Measurements from ENCODE around the gene LRPAP1. TPM values are rescaled to one million over a fixed set of nuclear protein-coding genes. Genes with fewer than 3 reads are reported as not detected.
"Not testable (repeated sequence)": the region's sequence is repeated elsewhere in the genome, so short reads cannot be mapped to it uniquely, and the experiment has no call there.

LRPAP1 gene, protein sequence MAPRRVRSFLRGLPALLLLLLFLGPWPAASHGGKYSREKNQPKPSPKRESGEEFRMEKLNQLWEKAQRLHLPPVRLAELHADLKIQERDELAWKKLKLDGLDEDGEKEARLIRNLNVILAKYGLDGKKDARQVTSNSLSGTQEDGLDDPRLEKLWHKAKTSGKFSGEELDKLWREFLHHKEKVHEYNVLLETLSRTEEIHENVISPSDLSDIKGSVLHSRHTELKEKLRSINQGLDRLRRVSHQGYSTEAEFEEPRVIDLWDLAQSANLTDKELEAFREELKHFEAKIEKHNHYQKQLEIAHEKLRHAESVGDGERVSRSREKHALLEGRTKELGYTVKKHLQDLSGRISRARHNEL
- polyA plus RNA-seq (ENCODE audit: insufficient read depth in 1 of 5, insufficient read length in 5 of 5, low replicate concordance in 1 of 5) = 100 to 1,000 TPM in 4 of 5 donors, 10 to 100 TPM in 1; 87.6 to 128 (median 101) TPM
- long read RNA-seq, donor 1, full-length matches to known transcripts = 76 of 95 reads
- long read RNA-seq, donor 1, partial matches to known transcripts = 19 of 95 reads
- long read RNA-seq, donor 1, other reads (novel, unspliced or antisense) = 0 of 95 reads
- long read RNA-seq, donor 2, full-length matches to known transcripts = 37 of 37 reads
- long read RNA-seq, donor 2, partial matches to known transcripts = 0 of 37 reads
- long read RNA-seq, donor 2, other reads (novel, unspliced or antisense) = 0 of 37 reads
- long read RNA-seq, donor 3, full-length matches to known transcripts = 44 of 44 reads
- long read RNA-seq, donor 3, partial matches to known transcripts = 0 of 44 reads
- long read RNA-seq, donor 3, other reads (novel, unspliced or antisense) = 0 of 44 reads
- long read RNA-seq, donor 4, full-length matches to known transcripts = 30 of 30 reads
- long read RNA-seq, donor 4, partial matches to known transcripts = 0 of 30 reads
- long read RNA-seq, donor 4, other reads (novel, unspliced or antisense) = 0 of 30 reads
- long read RNA-seq, donor 5, full-length matches to known transcripts = 49 of 59 reads
- long read RNA-seq, donor 5, partial matches to known transcripts = 10 of 59 reads
- long read RNA-seq, donor 5, other reads (novel, unspliced or antisense) = 0 of 59 reads
- long read RNA-seq, donor 6, full-length matches to known transcripts = 59 of 59 reads
- long read RNA-seq, donor 6, partial matches to known transcripts = 0 of 59 reads
- long read RNA-seq, donor 6, other reads (novel, unspliced or antisense) = 0 of 59 reads
- long read RNA-seq, donor 7, full-length matches to known transcripts = 27 of 27 reads
- long read RNA-seq, donor 7, partial matches to known transcripts = 0 of 27 reads
- long read RNA-seq, donor 7, other reads (novel, unspliced or antisense) = 0 of 27 reads
- long read RNA-seq, donor 8, full-length matches to known transcripts = 23 of 23 reads
- long read RNA-seq, donor 8, partial matches to known transcripts = 0 of 23 reads
- long read RNA-seq, donor 8, other reads (novel, unspliced or antisense) = 0 of 23 reads

DNA sequence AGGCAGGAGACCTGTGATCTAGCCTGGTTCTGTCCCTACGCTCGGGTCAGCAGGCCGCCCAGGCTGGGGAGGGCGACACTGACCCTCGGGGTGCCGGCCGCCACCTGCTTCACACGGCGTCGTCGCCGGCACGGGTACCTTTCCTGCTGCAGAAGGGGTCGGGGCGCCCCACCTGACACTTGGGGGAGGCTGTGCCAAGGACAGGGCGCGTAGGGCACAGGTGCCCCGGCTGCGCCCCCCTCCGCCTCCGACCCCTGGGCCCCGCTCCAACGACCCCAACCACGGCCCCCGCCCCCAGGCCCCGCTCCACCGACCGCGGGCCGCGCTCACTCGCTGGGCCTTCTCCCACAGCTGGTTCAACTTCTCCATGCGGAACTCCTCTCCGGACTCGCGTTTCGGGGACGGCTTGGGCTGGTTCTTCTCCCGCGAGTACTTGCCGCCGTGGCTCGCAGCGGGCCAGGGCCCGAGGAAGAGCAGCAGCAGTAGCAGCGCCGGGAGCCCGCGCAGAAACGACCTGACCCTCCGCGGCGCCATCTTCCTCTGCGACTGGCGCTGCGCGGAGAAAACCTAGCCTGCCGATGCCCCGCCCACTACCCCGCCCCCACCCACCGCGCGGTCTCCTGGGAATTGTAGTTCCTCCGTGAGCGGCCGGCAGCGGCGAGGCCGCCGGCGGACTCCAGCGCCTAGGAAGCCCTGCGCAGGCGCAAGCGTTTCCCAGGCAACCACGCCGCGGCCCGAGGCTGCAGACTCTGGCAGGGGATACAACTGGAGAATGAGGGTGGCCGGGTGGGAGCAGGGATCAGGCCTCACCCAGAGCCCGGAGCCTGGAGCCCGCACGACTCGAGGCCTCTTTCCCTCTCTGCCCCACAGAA is at the start of gene LRPAP1:
TSS of gene LRPAP1 (minus strand) at position 544 of the 872 bp plus-strand sequence. CDS start at position 534, 10 bp downstream.
- DNase-seq = peak; percentile 92 to 93

DNA sequence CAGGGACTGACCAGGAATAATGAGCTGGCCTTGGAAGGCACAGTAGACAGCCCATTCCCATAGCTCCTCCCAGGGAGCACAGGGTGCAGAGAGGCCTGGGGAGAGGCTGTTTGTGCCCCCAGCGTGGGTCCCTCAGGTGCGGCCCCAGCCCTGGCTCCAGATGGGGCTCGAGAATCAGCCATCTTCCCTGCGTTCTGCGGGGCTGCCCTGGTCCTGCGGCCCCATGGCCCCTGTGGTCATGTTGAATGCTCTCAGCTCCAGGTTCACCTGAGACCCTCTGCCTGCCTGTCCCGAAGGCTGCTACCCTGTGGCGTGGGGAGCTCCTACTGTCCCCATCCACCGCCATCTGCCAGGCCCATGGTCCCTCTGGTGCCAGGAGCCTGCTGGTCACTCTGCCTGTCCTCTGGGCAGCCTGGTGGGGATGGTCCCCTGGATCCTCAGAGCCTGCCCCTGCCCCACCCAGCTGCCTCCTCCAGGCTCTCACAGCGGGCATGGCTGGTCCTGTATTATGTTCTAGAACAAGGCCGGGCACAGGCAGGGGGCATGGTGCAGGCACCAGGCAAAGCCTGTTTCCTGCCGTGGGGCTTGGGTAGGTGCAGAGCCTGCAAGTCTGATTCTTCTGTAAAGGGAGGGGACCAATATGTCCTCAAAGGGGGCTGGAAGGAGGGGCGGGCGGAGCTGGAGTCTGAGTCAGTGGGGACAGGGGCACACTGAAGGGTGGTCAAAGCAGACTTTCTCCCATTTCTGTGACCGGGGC is 49.3 kb upstream of the LRPAP1 start:
- DNase-seq = not testable (repeated sequence)

DNA sequence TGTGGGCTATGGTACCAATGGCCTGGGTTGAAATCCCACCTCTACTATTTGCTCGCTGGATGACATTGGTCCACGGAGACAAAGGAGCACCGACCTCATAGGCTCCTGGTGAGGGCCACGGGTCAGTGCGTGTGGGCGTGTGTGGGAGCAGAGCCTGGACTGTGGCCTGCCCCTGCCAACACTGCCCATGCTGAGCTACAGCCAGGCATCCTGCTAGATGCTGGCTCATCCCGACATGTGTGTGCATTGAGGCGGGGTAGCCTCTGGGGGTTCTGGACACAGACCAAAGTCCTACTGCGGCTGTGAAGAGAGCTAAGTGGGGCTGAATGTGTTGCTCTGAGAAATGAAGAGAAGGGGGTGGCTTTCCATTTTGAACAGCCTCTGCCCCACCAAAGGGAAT is 48.6 kb upstream of the LRPAP1 start:
- DNase-seq = not testable (repeated sequence)

DNA sequence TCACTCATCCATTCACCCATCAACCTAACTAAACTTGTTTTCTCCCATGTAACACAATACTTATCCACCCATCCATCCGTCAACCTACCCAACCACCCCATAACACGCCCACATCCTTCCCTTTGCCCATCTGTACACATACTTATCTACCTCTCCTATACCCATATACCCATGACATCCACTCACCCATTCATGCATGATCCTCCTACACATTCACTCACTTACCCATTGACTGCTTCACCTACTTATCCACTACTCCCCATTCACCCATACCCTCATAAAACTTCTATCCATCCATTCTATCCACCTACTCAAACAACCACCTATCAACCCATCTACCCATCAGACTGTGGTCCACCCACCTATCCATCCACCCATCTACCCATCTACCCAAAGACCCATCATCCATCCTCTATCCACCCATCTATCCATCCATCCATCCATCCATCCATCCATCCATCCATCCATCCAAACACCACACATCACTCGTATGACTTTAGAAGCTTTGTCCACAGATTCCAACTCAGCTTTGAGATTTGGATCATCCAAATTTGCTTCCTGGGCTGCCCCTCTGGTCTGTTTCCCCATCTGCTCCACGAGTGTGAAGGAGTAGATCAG is 46.4 kb upstream of the LRPAP1 start:
- not testable (repeated sequence) for DNase-seq

DNA sequence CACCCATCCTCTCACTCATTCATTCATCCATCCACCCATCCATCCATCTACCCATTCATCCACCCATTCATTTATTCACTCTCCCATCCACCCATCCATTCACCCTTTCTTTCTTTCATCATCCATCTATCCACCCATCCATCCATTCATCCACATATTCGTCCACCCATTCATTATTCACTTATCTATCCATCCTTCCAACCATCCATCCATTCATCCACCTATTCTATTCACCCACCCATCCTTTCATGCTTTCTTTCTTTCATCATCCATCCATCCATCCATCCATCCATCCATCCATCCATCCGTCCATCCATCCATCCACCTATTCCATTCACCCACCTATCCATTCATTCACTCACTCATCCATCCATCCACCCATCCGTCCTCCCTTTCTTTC is 45.8 kb upstream of the LRPAP1 start:
- DNase-seq = not testable (repeated sequence)

DNA sequence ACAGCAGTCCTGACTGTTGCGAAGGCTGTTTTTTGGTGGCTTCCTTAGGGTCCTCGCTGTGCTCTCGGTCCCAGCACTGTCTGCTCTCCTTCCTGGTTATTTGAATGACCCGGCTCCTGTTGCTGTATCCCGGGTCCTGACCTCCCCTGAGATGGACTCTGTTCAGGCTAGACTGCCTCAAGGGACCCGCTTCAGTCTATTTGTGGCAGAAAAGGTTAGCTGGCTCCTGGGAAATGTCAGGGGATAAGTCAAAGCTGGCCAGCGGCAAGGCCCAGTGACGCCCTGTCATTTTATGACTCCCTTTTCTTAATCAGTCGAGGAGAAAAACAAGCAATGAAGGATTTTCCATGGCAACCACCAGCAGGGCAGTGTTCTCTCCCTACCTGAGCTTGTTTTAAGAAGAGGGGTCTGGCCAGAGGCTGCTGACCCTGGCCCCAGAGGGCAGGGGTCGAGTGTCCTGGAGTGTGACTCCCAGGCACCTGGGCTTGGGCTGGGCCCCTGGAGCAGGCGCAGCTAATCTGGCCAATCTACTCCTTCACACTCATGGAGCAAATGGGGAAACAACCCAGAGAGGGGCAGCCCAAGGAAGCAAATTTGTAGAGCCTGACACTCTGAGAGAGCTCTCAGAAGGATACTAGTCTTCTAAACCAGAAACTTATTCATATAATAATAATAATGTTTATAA is 45.1 kb upstream of the LRPAP1 start:
- DNase-seq = not testable (repeated sequence)

DNA sequence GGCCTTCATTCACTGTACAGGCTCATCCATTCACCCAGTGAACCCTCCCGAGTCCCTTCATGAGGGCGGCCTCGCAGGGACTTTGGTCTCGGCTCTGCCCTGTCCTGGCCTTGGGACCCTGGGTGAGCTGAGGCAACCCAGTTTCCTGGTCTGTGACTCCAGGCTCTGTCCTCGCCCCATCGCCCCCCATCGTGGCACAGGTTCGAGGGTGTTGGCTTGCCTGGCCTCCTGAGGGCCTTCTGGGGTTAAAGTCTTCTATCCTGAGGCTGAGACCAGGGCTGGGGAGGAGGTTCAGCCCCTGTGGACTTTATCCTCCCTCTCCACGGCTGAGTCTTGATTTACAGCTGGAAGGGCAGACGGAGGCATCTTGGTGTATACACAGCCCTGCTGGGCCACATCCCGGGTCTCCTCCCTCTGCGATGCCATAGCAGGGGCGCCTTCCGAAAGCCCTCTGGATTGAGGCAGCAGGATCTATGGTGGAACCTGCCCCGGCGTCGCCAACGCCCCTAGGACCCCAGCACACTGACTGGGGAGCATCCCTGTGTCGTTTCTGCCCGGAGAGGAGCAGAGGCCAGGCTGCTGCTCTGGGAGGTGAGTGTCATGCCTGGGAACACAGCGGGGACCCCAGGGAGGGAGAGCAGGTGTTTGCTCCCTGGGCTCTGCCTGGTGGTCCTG is 44.4 kb upstream of the LRPAP1 start:
- DNase-seq = not testable (repeated sequence)

DNA sequence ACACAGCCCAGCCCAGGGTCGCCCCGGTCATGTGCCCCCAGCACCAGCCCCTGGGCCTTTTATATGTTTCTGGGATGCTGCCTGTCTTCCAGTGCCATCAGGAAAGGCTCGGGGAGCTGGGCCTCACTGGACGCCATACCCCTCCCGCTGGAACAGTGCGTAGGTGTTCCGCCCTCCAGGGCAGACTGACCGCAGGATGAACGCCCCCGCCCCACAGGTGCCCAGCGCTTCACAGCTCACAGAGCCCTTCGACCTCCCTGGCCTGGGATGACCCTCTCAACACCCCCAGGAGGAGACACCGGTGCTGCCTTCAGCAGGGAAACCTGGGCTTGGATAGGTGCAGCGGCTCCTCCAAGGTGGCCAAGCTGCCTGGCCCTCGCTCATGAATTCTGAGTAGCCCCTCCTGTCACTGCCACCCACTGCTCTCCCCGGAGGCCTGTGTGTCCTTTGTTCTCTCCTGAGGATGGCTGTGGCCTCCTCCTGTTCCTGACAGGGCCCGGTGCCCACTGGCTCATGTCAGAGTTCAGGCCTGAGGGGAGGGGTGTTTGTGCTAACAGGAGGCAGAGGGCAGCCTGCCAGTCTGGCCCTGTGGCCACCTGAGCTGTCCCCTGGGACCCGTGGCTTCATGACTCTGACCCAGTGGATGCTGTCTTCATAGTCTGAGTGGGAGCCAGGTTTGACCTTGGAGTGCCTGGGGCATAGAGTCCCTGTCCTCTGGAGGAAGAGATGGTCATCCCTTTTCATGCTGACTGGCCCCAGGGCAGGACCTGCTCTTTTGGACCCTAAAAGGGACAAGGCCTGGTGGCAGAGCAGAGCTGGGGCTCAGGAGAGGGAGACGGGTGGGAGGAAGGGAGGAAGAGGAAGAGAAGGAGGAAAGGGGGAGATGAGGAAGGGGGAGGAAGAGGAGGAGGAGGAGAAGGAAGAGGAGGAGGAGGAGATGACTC is 43.5 kb upstream of the LRPAP1 start:
- DNase-seq = not testable (repeated sequence)

DNA sequence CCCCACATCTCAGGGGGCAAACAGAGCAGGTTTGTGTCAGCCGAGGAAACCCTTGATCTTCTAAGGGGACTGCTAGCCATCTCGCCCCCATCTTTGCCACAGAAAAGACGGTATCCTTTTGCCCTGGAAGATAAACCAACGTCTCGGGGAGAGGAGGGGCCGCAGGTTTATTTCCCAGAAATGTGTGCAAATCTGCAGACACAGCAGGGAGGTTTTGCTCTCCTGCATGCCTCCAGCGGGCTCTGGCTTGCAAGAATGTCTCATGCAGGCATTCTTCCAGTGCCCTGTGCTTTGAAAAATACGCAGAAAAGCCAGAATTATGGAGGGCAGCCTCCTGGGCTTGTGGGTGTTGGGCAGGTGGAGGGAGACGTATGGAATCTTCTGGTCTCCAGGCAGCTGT is 42.6 kb upstream of the LRPAP1 start:
- DNase-seq = not testable (repeated sequence)

DNA sequence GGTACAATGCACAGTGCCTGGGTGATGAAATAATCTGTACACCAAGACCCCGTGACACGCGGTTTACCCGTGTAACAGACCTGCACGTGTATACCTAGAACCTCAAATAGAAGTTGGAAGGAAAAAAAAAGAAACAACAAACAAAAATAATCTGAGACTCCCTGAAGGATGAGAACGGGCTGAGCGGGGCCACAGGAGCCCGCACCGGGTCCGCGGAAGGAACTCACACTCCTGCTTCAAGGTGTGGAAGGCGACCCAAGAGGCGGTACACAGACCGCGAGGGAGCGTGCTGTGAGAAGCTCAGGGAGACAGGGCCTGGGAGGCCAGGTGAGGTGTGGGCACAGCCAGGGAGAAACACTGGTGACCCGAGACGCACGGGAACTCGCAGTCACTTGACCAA is 42.1 kb upstream of the LRPAP1 start:
- not testable (repeated sequence) for DNase-seq

DNA sequence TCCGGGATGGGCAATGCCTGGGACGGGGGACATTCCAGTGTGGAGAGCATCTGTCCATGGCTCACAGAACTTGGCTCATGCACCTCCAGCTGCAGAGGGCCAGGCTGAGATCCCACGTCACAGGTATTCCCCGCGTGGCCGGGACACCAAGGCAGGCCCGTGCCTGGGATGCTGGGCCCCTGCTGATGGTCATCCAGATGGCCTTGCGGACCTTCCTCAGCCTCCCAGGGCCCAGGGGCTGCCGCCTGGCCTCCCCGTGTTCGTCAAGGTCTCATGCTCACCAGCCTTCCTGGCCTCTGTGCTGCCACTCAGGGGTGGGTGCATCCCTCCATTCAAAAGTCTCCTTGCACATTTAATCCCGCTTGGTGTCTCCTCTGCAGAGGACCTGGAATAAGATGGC is 40.9 kb upstream of the LRPAP1 start:
- DNase-seq = no peak

DNA sequence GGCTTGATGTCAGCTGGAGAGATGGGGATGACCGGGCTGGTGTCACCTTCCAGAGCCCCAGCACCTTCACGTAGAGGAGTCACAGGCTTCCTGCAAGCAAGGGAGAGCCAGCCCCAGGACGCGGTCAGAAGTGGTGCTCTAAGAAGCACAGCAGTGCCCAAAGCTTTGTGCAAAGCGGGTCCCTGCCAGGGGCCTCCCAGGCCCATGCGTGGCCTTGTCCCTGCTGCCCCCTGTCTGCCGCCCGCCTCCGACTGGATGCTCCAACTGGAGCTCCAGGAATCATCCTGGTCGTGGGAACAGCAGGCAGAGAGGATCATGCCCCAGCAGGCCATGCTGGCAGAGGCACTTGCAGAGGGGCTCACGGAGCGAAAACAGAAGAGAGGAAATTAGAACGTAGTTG is 40.1 kb upstream of the LRPAP1 start:
- no peak for DNase-seq

DNA sequence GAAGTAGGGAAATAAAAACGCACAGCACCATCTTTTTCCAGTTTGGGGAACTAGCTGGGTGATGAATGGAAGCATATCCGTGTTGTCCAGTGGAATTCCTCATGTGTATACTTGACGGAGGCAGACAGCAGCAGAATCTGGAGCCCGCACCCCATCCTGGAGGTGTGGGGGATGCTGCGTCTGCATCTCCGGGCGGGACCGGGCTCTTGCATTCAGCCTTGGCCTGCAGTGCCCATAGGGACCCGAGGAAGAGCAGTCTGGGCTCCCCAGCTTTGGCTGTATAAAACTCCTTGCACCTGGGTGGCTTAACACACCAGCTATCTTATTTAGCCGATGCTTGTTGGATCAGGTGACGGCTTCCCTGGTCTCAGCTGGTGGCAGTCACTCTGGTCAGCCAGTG is 39.7 kb upstream of the LRPAP1 start:
- no peak for DNase-seq

DNA sequence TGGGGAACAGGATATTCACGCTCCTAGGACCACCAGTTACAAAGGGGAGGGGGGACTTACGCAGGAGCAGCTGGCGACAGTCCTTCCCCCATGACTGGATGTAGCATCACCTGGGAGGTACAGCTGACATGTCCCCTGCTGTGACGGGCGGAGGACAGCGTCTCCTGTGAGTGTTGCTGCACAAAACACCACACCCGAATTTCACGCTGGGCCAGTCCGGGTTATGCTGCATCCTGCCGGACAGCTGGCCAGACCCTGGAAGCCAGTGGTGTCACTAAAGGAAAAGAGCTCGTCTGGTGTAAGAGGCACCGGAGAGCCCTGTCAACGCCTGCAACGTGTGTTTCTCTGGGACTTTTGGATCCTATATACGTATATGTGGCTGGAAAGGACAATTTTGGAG is 38.7 kb upstream of the LRPAP1 start:
- DNase-seq = not testable (repeated sequence)

DNA sequence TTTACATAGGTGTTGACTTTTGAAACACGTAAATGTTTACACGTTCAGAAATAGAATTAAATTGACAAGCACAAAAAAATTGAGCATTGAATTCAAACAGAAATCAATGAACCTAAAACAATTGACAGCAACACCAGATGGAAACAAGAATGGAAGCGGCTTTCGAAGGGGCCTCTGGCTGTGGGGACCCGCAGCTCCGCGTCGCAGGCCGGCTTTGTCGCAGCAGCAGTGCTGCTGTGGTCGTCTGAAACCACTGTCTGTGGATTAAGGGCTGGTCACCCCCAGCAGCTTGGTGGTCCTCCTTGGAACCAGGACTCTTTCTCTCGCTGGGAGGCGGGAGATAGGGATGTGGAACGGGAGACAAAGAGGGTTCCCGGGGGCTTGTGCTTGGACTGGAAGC is 37.4 kb upstream of the LRPAP1 start:
- DNase-seq = not testable (repeated sequence)

DNA sequence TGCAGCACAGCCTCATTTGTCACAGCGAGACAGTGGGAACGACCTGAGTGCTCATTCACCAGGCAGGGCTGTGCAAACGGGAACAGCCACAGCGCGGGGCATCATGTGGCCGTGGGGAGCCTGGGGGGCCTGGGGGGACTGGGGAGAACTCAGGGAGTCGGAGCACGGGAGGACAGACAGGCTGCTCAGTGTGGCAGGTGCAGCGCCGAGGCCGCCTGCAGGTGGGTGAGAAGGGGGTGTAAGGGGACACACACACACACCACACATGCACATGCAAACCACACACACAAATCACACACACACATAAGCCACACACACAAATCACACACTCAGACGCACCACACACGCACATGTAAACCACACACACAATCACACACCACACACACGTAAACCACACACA is 34.5 kb upstream of the LRPAP1 start:
- not testable (repeated sequence) for DNase-seq

DNA sequence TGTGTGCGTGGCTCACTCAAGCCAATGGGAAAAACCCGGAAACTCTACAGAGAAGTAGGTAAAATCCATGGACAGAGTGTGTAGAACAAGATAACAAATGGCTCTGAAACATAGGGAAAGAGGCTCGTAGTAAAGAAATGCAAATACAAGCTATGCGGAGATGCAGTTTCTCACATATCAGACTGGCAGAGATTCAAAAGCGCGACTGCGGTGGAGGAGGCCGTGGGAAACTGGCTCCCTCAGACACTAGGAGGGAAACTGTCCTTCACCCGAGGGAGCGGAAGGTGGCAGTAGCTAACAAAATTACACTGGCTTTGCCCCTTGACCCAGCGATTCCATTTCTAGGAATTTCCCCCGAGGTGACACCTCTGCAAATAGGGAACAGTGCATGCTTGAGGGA is 34.1 kb upstream of the LRPAP1 start:
- DNase-seq = peak; percentile 31 to 35
